ENCODE data around the gene IFNA21.
"Not testable (repeated sequence)": the region's sequence is repeated elsewhere in the genome, so short reads cannot be mapped to it uniquely, and the experiment has no call there.

IFNA21 gene

DNA sequence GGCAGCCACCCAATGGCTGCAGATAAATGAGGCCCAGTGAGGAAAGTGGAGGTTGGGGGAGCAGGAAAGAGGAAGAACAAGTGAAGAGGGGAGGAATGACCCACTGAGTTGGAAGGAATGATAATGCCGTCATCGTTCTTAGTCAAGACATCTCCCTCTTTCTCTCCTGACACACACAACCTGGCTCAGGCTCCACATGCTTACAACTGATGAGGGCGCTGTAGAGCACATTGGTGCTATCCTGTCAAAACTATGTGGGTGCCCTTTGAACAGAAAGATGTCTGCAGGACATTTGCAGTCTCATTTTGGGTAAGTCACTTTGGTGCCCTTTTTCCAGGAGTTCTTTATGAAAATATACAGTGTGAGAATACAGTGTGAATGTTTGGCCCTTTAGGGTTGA lies 30.7 kb downstream of the IFNA21 start:
- TF ChIP-seq, protein P1, sequence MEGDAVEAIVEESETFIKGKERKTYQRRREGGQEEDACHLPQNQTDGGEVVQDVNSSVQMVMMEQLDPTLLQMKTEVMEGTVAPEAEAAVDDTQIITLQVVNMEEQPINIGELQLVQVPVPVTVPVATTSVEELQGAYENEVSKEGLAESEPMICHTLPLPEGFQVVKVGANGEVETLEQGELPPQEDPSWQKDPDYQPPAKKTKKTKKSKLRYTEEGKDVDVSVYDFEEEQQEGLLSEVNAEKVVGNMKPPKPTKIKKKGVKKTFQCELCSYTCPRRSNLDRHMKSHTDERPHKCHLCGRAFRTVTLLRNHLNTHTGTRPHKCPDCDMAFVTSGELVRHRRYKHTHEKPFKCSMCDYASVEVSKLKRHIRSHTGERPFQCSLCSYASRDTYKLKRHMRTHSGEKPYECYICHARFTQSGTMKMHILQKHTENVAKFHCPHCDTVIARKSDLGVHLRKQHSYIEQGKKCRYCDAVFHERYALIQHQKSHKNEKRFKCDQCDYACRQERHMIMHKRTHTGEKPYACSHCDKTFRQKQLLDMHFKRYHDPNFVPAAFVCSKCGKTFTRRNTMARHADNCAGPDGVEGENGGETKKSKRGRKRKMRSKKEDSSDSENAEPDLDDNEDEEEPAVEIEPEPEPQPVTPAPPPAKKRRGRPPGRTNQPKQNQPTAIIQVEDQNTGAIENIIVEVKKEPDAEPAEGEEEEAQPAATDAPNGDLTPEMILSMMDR (IDR thresholded peaks at IDR 0.05; ENCODE audit: low read depth, low read length, missing control alignments) = no peak
- no peak overlapping the region for H3K4me3 ChIP-seq (replicated peaks; ENCODE audit: low read depth, low read length)
- DNase-seq (ENCODE audit: extremely low read depth, low read depth) = no peak

DNA sequence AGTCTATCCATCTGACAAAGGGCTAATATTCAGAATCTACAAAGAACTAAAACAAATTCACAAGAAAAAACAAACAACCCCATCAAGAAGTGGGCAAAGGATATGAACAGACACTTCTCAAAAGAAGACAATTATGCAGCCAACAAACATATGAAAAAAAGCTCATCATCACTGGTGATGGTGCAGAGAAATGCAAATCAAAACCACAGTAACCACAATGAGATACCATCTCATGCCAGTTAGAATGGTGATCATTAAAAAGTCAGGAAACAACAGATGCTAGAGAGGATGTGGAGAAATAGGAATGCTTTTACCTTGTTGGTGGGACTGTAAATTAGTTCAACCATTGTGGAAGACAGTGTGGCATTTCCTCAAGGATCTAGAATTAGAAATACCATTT lies 38.3 kb downstream of the IFNA21 start:
- DNase-seq (ENCODE audit: extremely low read depth, low read depth); H3K4me3 ChIP-seq (replicated peaks; ENCODE audit: low read depth, low read length): not testable (repeated sequence)

DNA sequence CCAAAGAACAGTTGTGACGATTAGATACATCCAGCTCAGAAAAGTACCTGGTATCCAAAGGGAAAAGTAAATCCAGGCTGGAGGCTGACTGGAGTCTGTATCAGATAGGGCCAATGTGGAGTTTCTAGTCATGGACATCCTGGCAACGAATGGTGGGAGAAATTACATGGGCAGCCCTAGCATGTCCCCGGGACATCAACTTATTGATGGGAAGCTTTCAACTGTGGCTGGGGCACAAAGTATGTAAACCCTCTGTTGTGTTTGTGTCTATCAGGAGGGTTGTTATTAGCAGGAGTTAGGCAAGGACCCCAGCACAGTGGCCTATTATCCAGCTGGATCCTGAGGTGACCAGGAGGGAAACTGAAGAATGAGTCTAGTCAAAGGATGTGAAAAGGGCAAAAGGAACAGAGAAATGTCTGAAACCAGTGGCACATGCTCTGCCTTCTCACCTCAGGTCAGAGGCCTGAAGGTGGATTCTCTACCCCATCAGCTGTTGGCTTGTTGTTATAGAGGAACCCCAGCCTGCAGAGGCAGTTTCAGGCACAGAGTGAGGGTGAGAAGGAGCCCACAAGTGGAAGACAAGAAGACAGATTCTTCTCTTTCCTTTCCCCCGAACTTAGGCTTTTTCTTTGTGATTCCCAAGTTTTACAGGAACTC lies 44.7 kb downstream of the IFNA21 start:
- TF ChIP-seq, protein P1 (IDR thresholded peaks at IDR 0.05; ENCODE audit: low read depth, low read length, missing control alignments) = no peak
- no peak overlapping the region for H3K4me3 ChIP-seq (replicated peaks; ENCODE audit: low read depth, low read length)
- no peak for DNase-seq (ENCODE audit: extremely low read depth, low read depth)

DNA sequence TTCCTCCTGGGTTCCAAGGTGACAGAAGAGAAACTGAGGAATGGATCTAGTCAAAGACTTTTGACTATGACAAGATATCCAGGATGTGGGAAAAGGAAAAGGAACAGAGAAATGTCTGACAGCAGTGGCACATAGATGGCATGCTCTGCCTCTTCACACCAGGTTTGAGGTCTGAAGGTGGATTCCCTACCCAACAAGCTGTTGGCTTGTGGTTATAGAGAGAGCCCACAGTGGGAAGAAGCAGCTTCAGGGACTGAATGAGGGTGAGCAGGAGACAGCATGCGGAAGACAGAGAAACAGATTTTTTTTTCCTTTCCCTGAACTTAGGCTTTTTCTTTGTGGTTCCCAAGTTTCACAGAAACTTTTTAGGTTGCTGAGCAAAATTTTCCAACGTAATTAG lies 45.4 kb downstream of the IFNA21 start:
- DNase-seq (ENCODE audit: extremely low read depth, low read depth) = no peak
- H3K4me3 ChIP-seq (replicated peaks; ENCODE audit: low read depth, low read length) = no peak overlapping the region
- TF ChIP-seq, protein P1 (IDR thresholded peaks at IDR 0.05; ENCODE audit: low read depth, low read length, missing control alignments) = no peak

DNA sequence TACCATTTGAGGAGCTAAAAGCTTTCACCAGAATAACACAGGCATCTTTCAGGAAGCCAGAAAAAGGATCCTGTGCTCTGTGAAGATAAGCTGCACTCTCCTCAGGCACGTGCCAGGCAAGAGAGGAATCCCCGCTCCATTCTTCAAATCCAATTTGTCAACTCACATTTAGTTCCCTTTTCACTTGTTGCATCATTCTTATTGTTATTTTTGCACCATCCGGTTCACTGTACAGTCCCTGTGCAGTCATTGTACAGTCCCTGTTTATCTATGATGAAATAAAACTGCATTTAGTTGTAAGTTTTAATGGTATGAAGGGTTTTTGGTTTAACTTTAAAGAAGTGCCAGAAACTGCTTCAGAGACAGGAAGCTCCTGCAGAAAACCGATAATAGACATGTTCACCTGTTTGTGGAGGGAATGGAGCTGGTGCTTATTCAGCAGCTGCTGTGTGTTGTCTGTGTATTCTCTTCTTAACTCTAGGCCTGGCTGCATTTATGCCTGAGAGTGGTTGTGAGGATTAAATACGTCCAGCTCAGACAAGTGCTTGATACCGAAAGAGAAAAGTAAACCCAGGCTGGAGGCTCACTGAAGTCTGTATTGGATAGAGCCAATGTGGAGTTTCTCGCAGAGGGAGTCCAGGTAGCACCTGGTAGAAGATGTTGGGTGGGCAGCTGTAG lies 47.2 kb downstream of the IFNA21 start:
- no peak overlapping the region for H3K4me3 ChIP-seq (replicated peaks; ENCODE audit: low read depth, low read length)
- TF ChIP-seq, protein P1 (IDR thresholded peaks at IDR 0.05; ENCODE audit: low read depth, low read length, missing control alignments) = no peak
- DNase-seq (ENCODE audit: extremely low read depth, low read depth) = no peak
